Measurements from ENCODE around the gene PSME1.

PSME1 gene

GRCh38 chr14:24130717-24131548 is 5.1 kb upstream of the PSME1 start:
- DNase-seq = no peak

GRCh38 chr14:24131549-24131966 is 4.4 kb upstream of the PSME1 start:
- no peak for DNase-seq

- DNase-seq = peak; percentile 18
These were observed 3.8 kb upstream of the PSME1 start for GRCh38 chr14:24132061-24132685.

DNA sequence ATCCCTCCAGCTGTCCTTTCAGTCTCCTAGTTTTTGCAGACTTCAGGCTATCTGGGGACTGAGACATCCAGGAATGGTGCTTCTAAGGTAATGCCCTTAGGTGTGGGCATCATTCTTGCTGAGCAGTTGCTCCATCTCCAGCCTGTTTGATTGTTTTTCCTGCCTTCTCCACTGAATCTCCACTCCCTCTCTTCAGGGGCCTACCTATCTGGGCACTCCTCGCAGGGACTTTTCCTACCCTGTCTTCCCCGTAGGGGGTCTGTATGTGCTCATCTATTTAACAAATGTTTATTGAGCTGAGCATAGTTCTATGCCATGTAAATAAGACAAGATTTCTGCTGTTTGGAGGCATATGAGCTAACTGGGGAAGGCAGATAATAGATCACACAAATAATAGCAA is 3.0 kb upstream of the PSME1 start:
- no peak for DNase-seq

DNA sequence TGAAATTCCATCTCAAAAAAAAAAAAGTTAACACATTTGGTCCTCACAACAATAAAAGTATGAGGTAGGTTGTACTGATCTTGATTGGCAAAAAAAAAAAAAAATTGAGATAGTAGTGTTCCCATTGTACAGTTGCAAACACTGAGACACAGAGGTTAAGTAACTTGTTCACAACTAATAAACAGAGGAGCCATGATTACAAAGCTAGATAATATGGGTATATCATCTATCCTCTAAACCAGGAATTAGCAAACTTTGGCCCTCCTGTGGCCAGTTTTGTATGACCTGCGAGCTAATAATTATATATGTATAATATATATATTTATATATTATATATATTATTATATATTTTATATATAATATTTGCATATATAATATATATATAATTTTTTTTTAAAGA is 2.3 kb upstream of the PSME1 start:
- no peak for DNase-seq

DNA sequence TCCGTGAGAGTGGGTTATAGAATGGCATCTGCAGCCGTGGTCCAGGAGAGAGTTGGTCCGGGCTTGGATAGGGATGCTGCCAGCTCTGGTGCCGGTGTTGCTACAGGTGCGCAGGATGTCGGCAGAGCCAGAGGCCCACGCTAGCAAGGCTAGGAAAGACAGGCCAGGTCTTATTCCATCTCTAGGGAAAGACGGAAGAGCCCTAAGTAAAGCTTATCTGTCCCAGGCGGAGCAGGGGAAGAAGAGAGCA is 485 bp upstream of the PSME1 start:
- DNase-seq = no peak

DNA sequence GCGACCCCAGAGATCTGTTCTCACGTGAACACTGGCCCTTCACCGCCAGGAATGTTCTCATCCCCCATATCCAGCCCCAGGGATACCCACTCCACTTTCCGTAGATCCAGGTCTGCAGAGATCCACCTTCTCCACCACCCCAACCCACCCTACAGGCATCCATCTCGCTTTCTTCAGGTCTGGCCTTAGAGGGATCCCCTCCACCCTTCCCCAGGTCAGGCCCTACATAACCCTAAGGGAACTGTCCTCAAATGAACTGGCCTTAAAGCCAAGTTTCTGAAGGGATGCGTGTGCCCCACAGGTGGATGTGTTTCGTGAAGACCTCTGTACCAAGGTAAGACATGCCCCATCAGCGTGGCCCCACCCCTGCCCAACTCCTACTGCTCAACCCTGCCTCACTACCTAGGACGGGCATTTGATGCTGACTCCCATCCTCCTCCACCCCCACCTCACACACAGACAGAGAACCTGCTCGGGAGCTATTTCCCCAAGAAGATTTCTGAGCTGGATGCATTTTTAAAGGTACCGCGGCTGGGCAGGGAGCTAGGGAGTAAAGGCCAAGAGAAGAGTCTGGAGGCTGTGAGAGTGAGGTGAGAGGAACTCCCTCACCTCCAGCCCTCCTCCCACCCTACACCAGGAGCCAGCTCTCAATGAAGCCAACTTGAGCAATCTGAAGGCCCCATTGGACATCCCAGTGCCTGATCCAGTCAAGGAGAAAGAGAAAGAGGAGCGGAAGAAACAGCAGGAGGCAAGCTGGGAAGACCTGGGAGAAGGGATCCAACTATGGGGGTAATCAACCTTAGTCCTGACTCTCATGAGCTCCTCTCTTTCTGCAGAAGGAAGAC is 912 bp downstream of the PSME1 start:
- no peak for DNase-seq

DNA sequence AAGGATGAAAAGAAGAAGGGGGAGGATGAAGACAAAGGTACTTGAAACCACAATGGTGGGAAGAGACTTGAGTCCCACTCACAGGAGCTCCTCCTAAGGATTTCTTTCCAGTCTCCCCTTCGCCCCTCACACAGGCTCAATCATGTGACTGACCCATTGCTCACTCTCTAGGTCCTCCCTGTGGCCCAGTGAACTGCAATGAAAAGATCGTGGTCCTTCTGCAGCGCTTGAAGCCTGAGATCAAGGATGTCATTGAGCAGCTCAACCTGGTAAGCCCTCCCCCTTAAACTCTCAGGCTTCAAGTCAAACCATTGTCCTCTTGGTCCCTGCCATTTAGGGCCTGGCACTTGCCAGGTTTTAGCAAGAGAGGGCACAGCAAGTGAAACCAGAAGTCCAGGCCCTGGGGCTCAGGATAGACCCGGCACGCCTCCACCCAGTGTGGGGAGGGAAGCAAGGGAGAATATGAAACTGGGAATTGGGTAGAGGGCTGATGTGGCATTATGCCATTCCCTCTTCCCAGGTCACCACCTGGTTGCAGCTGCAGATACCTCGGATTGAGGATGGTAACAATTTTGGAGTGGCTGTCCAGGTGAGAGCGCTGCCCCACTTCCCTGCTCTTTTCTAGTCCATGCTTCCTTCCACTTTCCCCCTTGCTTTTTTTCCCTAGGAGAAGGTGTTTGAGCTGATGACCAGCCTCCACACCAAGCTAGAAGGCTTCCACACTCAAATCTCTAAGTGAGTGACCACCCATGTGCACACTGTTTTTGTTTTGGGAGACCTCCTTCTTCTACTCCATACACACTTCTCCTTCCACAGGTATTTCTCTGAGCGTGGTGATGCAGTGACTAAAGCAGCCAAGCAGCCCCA is 1.8 kb downstream of the PSME1 start:
- DNase-seq = no peak

- DNase-seq = no peak
These were observed 2.6 kb downstream of the PSME1 start for GRCh38 chr14:24138396-24139271.

DNA sequence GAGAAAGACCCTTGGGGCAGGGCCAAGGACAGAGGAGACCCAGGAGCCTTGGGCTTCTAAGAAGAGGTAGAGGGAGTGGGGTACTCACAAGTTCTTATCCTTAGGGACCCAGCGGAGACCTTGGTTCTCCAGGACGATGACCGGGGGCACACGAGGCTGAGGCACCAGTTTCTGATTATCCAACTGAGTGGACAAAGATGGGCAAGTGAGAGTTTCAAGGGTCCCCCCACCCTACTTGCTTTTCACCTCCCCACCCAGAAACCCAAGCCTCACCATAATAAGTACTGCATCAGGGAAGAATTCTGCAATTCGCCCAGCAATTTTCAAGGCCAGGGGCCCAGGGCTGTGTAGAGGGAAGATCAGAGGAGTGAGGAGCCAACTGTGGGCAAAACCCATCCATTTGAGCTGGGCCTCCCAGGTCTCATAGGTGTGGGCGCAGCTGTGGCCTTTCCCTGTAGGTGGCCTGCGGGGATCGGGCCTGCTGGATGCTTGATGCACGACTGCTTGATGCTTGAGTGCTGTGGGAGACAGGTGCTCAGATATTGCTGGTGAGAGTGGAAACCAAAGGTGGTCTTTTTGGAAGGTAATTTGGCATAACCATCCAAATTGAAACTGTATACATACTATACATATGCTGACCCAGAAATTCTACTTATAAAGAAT is 3.4 kb downstream of the PSME1 start:
- no peak for DNase-seq

DNA sequence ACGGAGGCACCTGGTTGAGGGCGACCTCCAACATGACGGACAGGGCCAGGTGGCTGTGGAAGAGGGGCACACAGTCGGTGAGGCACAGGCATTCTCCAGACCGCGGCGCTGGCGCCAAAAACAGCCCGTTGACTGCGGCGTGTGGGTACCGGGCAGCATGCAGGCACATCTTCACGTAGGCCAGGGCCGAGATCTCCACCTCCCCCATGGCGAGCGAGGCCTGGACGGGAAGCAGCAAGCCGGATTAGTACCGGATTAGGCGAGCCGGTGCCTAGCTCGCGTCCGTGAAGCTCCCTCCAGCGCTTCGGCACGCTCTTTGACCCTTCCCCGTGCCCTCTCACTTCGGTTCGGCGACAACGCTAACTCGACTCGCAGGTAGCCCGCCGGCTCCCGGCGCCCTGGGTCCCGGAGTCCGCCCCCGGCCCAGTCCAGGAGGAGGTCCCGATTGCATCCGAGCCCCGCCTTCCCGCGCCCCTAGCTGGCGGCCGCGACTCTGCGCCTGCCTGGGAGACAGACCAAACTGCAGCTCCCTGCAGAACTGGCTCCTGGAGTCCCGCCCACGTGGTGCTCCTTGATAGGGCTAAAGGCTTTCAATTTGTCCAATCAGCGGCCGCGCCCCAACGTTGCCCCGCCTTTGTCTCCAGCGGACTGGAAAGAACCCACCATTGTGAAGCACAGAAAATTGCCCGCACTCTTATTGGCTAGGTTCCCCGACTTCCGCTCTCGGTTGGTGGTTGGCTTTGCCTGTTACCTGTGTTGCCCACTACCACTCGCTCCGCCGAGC is 5.3 kb downstream of the PSME1 start, which contains the start of gene EMC9:
Gene EMC9, minus strand, starts transcription at position 495 of the 784 bp plus-strand sequence. Its CDS starts 287 bp downstream, at position 208.
- peak; percentile 99 for DNase-seq

- DNase-seq = no peak
These were observed 7.5 kb downstream of the PSME1 start for GRCh38 chr14:24143511-24143910.

GRCh38 chr14:24144451-24144850 is 8.5 kb downstream of the PSME1 start:
- no peak for DNase-seq

DNA sequence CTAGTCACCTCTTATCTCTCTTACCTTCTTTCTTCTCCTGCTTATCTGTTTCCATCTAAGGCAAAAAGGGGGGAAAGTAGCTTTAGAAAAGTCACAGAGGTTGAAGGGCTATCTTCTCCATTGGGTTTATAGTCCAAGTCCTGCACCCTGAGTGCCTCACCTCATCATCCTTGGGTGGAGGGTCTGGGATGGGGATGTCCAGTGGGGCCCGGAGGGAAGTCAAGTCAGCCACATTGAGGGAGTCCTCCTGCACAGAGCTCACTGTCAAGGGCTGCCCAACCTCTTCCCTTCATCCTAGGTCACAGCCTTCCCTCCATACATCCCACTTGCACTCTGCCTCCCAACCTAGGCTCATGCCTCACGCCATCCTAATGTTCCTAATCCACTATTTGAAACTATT is 9.2 kb downstream of the PSME1 start:
- no peak for DNase-seq

GRCh38 chr14:24145690-24146452 is 9.9 kb downstream of the PSME1 start:
- DNase-seq = no peak

DNA sequence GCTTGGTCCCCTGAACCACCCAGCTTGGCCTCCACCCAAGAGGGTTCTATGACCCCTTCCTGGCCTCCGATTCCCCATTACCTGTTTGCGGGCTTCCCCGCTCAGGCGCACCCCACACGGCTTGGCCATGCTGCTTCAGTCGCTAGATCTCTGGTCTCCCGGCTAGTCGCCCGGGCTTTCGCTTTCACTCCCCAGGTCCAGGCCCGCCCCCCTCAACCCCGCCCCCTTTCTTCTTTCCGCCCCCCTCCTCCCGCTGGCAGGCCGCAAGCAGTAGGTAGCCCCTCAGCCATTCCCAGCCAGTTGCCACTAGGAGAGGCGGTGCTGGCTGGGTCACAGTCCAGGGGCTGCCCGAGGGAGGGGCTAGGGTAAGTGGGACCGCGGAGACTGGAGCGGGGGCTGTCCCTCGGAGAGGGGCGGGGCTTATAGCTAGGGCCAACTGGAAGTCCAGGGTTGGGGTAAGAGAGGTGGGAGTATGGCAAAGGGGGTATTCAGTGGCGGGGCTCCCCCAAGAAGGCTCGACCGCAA is 10.5 kb downstream of the PSME1 start, which contains the start of gene PSME2:
Gene PSME2, minus strand, starts transcription at position 158 of the 525 bp plus-strand sequence. Its CDS starts 29 bp downstream, at position 129.
- DNase-seq = peak; percentile 93

DNA sequence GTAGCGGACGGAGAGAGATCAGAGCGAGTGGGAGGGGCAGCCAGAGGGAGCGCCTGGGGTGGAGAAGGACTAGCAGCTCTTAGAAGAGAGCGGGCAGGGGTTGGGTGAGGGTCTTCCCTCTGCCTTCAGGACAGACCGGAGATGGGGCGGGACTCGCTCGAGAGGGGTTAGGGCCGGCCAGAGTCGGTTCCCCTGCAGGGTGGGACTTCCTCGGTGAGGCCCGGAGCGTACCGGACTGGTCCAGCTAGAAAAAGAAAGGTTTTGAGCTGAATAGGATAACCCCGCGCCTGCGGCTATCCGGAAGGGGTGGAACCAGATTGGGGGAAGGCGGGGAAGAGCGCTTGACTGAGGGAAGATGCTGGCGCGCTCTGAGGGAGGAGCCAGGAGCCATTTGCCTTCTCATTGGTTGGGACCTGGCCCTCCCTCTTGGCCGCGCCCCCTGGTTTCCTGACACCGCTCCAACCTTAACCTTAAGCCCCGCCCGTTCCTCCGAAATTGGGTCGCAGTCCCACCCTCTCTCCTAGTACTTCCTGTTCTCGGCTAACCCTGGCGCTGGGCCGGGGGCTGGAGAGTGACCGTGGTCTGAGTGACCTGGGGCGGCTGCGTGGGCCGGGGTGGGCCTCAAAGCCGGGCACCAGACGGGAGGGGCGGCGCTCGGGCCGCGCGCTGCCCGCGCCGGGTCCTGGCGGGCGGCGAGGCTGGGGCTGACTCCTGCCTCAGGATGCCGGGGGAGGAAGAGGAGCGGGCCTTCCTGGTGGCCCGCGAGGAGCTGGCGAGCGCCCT is 11.2 kb downstream of the PSME1 start, which contains the start of gene RNF31:
Gene RNF31, plus strand, starts transcription at position 521 of the 783 bp plus-strand sequence. Its CDS starts 201 bp downstream, at position 722.
- DNase-seq = peak; percentile 97

All from CD4-positive, alpha-beta T cell treated with Interleukin-15 for 1 hour (primary cell).